ENCODE data around the gene MTCH1.

DNA sequence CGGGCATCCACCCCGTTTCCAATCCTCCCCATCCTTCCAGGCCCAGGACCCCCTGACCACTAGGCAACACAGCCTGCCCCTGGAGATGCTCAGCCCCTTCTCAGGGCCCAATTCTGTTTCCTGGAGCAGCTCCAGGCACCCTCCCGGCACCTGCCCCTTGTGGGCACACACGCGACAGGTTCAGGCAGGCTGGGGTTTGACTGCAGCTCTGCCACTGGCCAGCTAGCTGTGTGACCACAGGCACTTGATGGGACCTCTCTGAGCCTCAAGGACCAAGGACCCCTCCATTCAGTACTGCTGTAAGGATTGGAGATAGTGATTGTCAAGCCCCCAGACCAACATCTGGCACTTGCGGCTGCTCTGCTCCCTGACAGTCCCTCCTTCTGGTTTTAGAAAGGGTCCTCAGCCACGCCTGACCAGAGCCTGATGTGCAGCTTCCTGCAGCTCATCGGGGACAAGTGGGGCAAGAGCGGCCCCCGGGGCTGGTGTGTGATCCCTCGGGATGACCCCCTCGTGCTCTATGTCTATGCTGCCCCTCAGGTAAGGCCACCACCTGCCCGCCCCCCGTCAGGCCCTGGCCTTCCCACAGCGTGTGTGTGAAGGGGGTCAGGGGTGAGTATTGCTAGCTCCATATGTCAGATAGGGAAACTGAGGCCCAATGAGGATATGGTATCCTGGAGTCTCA lies 41.2 kb upstream of the MTCH1 start:
- TF ChIP-seq, protein P1, sequence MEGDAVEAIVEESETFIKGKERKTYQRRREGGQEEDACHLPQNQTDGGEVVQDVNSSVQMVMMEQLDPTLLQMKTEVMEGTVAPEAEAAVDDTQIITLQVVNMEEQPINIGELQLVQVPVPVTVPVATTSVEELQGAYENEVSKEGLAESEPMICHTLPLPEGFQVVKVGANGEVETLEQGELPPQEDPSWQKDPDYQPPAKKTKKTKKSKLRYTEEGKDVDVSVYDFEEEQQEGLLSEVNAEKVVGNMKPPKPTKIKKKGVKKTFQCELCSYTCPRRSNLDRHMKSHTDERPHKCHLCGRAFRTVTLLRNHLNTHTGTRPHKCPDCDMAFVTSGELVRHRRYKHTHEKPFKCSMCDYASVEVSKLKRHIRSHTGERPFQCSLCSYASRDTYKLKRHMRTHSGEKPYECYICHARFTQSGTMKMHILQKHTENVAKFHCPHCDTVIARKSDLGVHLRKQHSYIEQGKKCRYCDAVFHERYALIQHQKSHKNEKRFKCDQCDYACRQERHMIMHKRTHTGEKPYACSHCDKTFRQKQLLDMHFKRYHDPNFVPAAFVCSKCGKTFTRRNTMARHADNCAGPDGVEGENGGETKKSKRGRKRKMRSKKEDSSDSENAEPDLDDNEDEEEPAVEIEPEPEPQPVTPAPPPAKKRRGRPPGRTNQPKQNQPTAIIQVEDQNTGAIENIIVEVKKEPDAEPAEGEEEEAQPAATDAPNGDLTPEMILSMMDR (IDR thresholded peaks at IDR 0.05): no peak
- TF ChIP-seq POLR2A (IDR thresholded peaks at IDR 0.05): no peak
